GM20431 (cell line): ENCODE results near the gene NET1.

Experiments used
- in situ Hi-C: fragments of 300-500 bp; cut with MseI, MboI; formaldehyde crosslinking; loops from one replicate; pipeline ENCODE4 v1.15.0; 2020; ENCODE audit warnings: low sequenced_read_pairs; ENCODE audit not compliant: unreplicated experiment

NET1 gene

DNA sequence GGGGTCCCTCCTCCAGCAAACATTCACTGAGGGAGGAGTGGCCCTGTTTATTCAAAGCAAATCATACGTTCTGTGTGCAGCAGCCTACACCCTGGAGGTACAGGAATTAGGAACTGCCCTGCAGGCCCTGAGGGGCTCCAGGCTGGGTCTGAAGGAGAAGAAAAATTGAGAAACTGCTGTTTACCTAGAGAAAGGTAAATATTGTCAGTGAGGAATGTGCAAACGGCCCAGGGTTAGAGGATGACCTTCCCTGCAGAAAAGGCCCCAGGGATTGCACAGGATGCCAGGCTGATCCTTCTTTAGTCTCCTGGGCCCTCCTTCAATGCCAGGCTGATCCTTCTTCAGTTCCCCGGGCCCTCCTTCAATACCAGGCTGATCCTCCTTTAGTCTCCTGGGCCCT, 81.3 kb downstream of the NET1 start:
- in situ Hi-C loops, result no loop called here

DNA sequence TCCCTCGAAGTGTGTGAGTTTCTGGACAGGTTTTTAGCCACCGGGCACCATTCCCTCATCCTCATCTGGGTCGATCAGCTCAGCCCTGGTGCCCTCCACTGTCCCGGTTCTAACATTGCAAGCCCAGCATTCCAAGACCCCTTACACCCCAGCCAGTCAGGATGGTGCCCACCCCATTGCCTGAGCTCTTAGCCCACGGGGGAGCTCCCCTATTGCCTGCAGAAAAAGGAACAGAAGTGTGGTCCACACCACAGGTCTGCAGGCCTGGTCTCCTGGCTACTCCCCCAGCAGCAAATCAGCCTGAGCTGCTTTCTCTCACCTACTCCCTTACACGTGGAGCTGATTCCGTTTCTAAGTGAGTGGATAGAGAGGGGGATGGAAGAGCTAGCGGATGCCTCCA, 82.3 kb downstream of the NET1 start:
- in situ Hi-C loops, result no loop called here

DNA sequence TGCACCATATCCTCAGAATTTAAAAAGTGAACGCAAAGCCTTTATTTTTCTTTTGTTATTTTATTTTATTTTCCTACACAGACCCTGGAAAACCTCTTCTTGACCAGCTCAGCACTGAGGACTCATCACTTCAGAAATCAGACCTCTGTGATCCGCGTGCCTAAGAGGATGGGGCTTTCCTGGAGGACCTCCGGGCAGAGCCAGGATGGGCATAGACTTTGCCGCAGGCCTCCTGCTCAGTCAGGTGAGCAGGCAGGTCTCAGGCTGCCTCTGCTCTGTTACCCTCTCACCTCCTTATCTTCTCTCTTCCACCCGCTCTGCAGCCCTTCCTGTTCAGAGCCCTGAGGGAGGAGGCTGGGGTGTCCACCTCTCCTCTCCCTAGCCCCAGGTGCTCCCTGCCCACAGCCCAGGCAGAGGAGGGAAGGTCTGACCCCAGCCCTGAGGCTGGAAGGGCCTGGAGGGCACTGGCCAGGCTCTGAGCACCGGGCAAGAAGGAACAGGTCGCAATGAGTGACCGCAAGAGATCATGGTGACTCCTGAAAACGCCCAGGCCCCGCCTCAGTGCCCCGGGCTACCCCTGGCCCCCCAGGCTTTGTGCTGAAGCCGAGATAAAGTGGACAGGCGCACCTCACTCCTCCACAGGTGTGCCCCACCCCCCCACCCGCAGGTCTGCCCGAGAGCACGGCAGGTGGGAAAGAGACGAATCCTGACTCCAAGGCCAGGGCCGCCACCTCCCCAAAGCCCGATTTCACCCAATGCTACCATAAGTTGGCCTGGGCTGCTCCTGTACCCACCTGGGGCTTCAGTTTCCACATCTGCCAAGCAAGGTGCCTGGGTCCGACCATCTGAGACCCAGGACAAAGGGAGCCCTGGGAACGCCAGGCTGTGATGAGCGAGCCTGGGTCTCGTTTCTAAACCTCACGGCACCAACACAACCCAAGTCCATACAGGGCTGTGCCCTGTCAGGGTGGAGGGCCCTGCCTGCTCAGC, 84.2 kb downstream of the NET1 start:
- in situ Hi-C loops, result no loop called here

DNA sequence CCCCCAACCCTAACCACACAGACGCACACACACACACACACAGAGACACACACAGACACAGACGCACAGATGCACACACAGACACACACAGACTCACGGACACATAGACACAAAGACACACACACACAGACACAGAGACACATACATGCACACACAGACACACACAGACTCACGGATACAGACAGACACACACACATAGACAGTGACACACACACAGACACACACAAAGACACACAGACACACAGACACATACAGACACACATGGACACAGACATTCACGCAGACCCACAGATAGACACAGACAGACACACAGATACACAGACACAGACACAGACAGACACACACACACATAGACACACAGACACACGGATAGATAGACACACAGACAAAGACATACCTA, 84.9 kb downstream of the NET1 start:
- in situ Hi-C loops, result no loop called here

DNA sequence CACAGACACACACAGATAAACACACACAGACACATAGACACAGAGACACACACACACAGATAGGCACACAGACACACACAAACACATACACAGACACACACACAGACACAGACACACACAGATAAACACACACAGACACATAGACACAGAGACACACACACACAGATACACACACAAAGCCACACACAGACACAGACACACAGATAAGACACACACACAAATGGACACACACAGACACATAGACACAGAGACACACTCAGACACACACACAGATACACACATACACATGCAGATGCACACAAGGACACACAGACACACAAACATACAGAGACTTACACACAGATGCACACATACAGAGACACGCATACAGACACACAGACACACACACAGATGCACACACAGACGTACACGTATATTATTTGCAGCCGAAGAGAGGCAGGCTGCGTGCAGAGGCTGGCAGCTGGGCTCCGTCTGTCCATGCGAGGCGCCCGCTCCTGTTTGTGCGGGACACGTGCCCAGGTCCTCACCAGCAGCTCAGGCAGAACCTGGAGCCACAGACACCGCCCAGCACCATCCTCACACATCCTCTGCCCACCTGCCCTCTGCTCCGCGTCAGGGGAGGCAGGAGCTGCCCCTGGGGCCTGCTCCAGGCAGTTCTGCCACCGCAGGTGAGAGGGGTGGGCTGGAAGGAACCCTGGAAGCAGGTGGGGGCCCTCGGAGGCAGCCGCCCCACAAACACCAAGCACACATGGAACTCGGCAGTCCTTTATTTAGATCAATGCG, 85.8 kb downstream of the NET1 start:
- in situ Hi-C loops, result no loop called here

DNA sequence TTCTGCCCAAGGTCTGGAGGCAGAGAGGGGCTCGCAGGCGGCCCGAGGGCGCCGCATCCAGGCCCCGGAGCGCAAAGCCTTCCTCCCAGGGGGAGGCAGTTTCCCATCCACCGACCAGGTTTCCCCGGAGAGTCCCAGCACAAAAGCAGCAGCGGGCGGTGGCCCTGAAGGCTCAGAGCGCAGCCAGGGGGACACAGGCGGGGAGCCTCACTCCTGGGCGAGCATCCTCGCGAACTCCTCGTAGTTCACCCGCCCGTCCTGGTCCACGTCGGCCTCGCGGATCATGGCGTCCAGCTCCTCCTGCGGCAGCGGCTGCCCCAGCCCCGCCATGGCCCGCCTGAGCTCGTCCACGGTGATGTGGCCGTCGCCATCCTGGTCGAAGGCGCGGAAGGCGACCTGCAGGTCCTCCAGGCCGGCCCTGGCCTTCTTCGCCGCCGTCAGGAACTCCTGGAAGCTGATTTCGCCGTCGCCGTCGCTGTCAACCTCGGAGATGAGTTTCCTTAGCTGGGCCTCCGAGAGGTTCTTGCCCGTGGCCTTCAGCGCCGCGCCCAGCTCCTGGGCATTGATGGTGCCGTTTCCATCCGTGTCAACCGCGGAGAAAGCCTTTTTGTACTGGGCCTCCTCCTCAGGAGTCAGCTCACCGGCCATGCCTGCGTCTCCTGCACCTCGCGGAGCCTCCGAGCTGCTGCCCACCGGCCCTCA, 86.6 kb downstream of the NET1 start:
- in situ Hi-C loops, result no loop called here

DNA sequence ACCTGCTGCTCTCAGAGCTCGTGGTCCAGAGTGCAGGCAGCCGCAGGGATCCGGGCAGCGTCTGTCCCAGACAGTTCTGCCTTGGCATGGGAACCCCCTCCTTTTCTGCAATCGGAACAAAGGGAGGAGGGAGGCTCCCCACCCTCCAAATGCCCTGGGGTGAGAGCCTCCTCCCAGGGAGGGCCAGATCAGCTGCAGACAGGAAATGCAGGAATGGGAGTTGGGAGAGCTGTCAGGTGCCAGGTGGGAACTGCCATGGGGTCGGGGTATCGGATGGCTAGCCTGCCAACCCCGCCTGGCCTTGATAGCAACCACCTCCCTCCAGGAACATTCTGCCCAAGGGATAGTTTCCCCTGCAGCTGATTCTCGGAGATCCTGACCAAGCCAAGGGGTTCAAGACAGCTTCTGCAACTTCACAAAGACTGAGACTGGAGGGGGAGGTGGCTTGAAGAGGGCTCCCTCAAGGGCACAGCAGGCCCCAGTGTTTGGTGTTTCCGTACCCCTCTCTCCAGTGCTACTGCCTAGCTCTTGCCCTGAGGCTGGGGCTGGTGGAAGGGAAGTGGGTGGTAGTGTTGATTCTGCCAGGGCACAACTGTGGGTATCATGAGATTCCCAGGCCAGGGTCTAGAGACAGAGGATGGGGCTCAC, 87.3 kb downstream of the NET1 start, which contains the start of gene CALML5:
CALML5 (minus strand) TSS at position 78 of the 648 bp plus-strand sequence. CDS start 132 bp downstream, outside the sequence.
- in situ Hi-C loops, result no loop called here

DNA sequence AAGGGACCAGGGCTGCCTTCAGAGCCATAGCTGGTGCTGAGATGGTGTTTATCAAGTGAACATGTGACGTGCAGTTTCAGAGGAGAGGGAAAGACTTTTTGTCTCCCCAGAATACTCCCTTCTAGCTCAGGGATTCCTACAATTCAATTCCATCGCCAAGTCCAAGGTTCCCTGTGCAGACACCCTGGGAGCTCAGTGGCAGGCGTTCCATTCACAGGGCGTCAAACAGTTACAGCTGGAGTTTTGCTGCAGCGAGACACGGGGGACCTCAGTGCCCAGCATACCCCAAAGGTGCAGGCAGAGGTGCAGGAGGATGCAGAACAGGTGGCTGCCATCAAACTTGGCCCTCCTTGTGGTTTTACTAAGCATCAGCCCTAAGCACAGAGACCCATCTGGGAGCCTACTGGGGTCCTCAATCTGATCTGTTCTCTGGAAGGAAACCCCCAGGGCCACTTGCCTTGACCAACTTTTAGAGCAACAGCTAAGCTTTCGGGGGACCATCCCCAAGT, 87.9 kb downstream of the NET1 start:
- in situ Hi-C loops, result no loop called here

DNA sequence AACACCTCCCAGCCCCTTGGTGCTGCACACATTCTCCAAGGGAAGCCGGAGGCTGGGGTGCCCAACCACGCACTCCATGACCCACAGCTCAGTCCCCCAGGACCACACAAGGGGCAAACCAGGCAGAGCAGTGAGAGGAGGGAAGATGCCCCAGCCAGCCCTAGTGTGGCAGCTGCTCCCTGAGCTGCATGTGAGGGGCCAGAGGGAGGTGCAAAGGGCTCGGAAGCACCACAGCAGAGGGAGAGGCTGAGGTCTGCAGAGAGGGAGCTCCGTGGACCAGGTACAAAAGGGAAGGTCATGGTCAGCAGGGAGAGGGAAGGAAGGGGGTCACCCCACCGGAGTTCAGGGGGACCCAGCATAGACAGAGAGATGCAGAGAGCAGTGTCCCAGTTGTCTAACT, 88.6 kb downstream of the NET1 start:
- in situ Hi-C loops, result no loop called here

DNA sequence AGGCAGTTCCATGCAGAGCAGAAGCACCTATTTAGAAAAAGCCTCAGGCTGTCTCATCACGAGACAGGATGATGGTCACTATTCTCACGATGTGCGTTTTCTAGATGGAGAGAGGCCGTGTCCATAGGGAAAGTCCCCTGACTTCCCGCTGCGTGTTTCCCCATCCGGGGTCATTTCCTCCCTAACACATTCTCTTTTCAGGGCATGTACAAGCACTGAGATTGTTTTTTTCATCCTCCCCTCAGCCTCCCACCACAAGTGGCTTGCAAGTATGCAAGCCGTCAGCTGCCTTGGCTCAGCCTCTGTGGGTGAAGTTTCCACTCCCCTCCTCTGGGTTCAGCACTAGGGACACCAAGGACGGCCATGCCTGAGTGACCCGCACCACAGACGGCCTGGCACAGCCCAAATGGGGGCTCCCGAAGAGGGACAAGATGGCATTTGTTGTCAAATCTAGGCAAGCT, 89.7 kb downstream of the NET1 start:
- in situ Hi-C loops, result no loop called here

DNA sequence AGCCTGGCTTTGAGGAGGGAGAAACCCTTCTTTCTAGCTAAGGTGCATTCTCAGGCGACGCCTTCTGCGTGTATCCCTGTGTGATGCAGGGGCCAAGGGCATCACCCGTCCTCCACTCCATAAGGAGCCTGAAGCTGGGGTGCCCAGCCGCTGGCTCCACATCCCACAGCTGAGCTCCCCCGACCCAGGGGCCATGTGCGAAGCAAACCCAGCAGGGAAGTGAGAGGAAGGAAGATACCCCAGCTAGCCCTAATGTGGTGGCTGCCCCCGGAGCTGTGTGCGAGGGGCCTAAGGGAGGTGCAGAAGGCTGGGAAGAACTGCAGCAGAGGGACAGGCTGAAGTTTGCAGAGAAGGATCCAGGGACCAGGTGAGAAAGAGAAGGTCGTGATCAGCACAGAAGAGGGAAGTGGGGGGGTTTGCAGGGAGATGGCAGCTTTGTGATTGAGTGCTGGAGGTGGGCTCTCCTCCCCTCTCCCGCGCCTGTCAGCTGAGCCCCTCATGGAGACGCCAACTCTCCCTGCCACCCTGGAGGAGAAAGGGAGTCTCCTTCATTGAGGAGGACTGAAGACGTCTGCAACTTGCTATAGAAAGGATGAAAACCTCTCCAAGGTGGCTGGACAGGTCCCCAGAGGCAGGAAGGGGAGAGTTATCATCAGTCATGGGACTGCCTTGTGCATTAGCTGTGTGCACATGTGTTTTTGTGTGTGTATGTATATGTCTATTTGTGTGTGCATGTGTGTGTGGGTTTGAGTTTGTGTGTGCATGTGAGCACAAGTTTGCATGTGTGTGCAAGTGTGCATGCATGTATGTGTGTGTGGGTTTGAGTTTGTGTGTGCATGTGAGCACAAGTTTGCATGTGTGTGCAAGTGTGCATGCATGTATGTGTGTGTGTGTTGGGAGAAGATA, 90.5 kb downstream of the NET1 start:
- in situ Hi-C loops, result no loop called here

DNA sequence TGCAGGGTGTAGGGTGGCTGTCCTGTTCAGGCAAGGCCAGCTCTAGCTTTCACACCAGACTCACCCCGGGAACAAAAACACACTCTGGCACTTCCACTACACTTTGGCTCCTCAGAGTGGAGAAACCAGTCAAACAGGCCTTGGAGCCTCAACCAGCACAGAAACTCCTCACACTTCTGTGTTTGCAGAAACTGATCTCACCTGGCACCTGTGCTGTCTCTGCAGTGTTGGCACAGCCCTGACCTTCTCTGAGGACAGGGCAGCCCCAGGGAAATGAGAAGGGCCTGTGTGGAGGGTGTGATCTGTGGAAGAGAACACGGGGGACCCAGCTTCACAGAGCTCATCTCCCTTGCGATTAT, 91.1 kb downstream of the NET1 start:
- in situ Hi-C loops, result no loop called here

DNA sequence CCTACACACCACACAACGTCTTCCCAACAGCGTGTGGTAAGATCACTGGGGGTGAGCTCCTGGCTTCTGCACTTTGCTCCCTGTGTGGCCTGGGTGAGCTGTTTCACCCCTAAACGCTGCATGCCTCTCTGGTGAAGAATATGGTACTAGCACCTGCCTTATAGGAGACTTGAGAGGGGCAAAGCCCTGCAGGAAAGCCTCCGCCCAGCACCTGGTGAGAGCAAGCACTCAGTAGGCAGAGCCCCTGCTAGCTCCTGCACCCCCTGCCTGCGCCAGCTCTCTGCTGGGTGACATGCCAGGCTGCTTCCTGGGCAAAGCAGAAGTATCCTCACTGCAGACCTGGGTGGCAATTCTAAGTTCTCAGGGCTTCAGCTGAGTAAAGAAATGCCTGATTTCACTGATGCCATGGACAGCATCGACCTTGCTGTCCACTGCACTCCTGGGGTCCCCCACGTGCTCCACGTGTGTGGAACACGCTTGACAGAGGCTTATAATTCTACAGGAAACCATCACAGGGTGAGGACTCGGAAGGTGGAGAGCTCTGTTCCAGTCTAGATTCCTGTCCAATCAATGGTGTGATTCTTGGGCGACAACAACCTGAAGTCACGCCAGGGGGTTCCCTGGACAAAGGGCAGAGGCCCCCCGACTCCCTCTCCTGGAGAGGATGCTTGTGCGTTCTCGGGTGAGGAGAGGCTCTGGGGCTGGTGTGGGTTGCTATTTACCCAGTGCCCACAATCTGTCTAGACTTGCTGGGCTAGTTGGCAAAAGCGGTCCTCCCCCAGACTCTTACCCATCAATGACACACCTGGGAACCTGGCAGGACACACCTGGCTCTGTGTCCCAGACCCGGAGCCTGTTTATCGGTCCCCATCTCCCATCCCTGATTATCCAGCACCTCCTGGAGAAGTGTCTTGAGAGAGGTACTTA, 92.1 kb downstream of the NET1 start:
- in situ Hi-C loops, result no loop called here

DNA sequence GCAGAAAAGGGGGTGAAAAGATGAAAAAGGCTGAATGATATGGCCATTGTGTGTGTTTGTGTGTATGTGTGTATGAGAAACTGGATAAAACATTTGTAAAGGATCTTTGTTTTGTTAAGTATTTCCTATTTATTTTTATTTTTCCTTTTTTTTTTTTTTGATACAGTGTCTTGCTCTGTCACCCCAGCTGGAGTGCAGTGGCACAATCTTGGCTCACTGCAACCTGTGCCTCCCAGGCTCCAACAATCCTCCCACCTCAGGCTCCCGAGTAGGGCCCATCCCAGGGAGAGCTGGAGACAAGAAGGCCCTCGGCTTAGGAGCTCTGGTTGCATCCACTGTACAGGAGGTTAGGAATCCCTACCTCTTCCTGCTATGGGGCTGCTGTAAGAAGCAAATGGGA, 93.9 kb downstream of the NET1 start:
- in situ Hi-C loops, result no loop called here

DNA sequence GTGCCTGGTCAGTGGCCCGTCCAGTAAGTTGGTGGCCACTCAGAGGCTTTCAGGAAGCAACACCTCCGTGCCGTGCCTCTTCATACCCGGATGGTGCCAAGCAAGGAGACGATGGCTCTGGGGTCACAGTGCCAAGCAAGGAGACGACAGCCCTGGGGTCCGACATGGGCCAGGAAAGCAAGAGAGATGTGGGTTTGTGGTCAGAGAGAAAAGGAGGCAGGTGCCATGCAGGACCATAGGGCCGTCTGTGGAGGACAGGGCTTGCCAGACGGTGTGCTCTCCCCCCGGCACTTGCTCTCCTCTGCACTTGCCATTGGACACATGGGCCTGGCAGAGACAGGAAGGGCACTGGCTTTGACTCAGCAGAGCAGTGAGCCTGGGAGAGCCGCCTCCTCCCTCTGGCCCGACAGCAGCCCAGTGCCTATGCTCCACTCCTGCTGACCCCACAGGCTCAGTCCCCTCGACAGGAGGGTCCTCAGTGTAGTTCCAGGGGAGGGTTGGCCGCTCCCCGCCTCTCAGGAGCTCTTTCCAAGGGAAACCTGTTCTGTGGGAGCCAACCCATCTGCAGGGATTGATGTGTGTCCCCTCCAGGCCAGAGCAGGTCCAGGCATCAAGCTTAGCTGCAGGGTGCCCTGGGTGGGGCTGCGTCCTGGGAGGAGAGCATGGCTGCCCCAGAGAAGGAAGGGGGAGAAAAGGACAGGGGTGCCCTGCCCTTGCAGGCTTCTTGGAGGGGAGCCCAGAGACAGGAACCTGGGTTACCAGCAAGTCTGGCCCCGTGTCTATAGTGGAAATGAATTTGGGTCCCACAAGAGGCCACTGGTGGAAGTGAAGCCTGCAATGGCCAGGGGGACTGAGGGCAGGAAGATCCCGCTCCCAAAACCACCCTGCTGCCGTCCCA, 94.6 kb downstream of the NET1 start:
- in situ Hi-C loops, result no loop called here

DNA sequence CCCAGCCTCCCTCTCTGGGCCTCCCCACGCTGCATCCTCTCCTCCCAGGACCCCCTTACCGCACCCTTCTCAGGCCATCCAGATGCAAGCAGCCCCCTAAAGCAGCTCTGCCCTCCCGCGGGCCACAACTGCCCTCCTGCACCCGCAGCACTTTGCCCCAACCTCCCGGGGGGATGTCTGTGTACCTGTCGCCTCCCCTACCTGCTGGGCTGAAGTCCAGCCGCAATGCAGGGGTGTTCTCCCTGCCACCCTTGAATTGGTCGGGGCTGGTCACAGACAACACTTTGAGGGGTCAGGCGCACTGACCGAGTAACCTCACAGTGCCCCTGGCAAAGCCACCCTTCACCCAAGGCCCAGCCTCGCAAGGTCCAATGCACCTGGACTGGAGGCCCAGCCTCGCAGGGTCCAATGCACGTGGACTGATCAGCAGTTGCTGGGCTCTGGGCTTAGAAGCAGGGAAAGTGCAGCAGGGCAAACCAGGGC, 95.3 kb downstream of the NET1 start:
- in situ Hi-C loops, result no loop called here

DNA sequence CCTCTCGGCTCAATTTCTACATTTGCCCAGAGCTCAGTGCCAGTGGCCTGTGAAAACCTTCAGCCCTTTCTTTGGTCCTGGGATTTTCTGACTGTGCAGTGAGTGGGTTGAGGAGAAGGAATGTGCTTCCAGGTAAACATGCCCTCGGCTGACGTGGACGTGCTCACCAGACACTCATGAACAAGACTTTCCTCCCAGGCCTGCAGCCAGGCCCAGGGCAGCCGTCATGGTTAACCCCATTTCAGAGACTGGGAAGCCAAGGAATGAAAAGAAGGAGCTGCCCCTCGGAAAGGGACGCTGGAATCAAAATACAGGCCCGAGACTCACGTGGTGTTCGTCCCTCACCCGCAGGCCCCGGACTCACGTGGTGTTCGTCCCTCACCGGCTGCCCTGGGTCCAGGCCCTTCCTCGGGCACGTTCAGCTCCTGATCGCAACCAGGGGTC, 95.8 kb downstream of the NET1 start:
- in situ Hi-C loops, result no loop called here
